Neutrophil (primary cell): ENCODE results near the gene KLHL17.

ENCODE experiments used
- H3K27ac ChIP-seq: fragments of 200-600 bp; sonication (generic); 2 replicates; pipeline ENCODE4 v1.5.1; 2016; ENCODE audit warnings: mild to moderate bottlenecking, moderate library complexity
- H3K27me3 ChIP-seq: fragments of 200-600 bp; sonication (generic); 2 replicates; pipeline ENCODE4 v1.6.0; 2016; ENCODE audit warnings: mild to moderate bottlenecking
- H3K36me3 ChIP-seq: fragments of 200-600 bp; sonication (generic); 2 replicates; pipeline ENCODE4 v1.5.1; 2017
- H3K4me1 ChIP-seq, 2 experiments: fragments of 200-600 bp in 1 of 2; sonication (generic) in 1 of 2; 1 replicate in 1 of 2; 2 replicates in 1 of 2; pipeline versions ENCODE4 v1.5.1 to v1.6.1; 2013 to 2016; ENCODE audit warnings: low read depth in 1 of 2, low read length in 1 of 2, mild to moderate bottlenecking in 1 of 2, moderate library complexity in 1 of 2; ENCODE audit not compliant: control insufficient read depth in 1 of 2, insufficient read depth in 1 of 2
- H3K4me3 ChIP-seq, 2 experiments: fragments of 200-600 bp in 1 of 2; sonication (generic) in 1 of 2; 1 replicate in 1 of 2; 2 replicates in 1 of 2; pipeline ENCODE4 v1.5.1; 2013 to 2016; ENCODE audit warnings: low read depth in 1 of 2, low read length in 1 of 2, mild to moderate bottlenecking in 1 of 2, moderate library complexity in 1 of 2
- H3K9me3 ChIP-seq: fragments of 200-600 bp; sonication (generic); 2 replicates; pipeline ENCODE4 v1.5.1; 2016
- CTCF ChIP-seq: fragments of 200-600 bp; sonication (generic); IDR thresholded peaks from 2 replicates; pipeline ENCODE4 v1.5.1; 2016; ENCODE audit warnings: antibody characterized with exemption

KLHL17 gene

GRCh38 chr1:981491-981954 is 21.1 kb downstream of the KLHL17 start:
- H3K36me3 ChIP-seq: no peaks in the 10 kb centered on the region
- TF ChIP-seq CTCF: no peak
- H3K27me3 ChIP-seq: peaks cover 70% of the 10 kb centered on the region
- no peaks in the 10 kb centered on the region for H3K9me3 ChIP-seq
- H3K4me1 ChIP-seq: no peaks in the 10 kb centered on the region
- no peak overlapping the region for H3K4me3 ChIP-seq
- H3K27ac ChIP-seq: no peak overlapping the region

- H3K4me3 ChIP-seq: no peak within 1 kb of the TSS
- TF ChIP-seq CTCF: no peak
- no peak within 1 kb of the TSS for H3K27ac ChIP-seq
- no peaks in the 10 kb centered on the region for H3K36me3 ChIP-seq
- H3K27me3 ChIP-seq: peaks cover 75% of the 10 kb centered on the region
- no peaks in the 10 kb centered on the region for H3K9me3 ChIP-seq
- H3K4me1 ChIP-seq: no peaks in the 10 kb centered on the region
Observed at GRCh38 chr1:981955-982558, 21.7 kb downstream of the KLHL17 start, which contains the start of gene PERM1. PERM1 (minus strand) TSS chr1:982093; CDS start chr1:981029, 1,064 bp downstream.

GRCh38 chr1:982765-983436 is 22.5 kb downstream of the KLHL17 start:
- Histone ChIP-seq H3K9me3 (no peaks in the 10 kb centered on the region), H3K4me3 (no peak overlapping the region), H3K36me3 (no peaks in the 10 kb centered on the region), H3K27me3 (peaks cover 82% of the 10 kb centered on the region), H3K4me1 (no peaks in the 10 kb centered on the region), H3K27ac (no peak overlapping the region)
- TF ChIP-seq CTCF: no peak

- H3K9me3 ChIP-seq: no peaks in the 10 kb centered on the region
- H3K36me3 ChIP-seq: no peaks in the 10 kb centered on the region
- peaks cover 92% of the 10 kb centered on the region for H3K27me3 ChIP-seq
- H3K27ac ChIP-seq: no peak overlapping the region
- no peak overlapping the region for H3K4me3 ChIP-seq
- no peaks in the 10 kb centered on the region for H3K4me1 ChIP-seq
- peak; percentile 78 for TF ChIP-seq CTCF
Observed at GRCh38 chr1:983798-984475, 23.6 kb downstream of the KLHL17 start.

GRCh38 chr1:984476-984814 is 24.1 kb downstream of the KLHL17 start:
- no peak overlapping the region for H3K4me3 ChIP-seq
- no peaks in the 10 kb centered on the region for H3K36me3 ChIP-seq
- H3K9me3 ChIP-seq: no peaks in the 10 kb centered on the region
- H3K4me1 ChIP-seq: no peaks in the 10 kb centered on the region
- peaks cover 95% of the 10 kb centered on the region for H3K27me3 ChIP-seq
- no peak for TF ChIP-seq CTCF
- no peak overlapping the region for H3K27ac ChIP-seq
